Kidney epithelial cell (primary cell): ENCODE data around the gene PCNX1. TPM values are rescaled to one million over a fixed set of nuclear protein-coding genes. Genes with fewer than 3 reads are reported as not detected.
"Not testable (repeated sequence)": the region's sequence is repeated elsewhere in the genome, so short reads cannot be mapped to it uniquely, and the experiment has no call there.

Source experiments
- DNase-seq: peaks from one replicate; pipeline ENCODE4 v3.0.0-alpha.2; 2010; ENCODE audit warnings: low read depth
- H3K27me3 ChIP-seq: 2 replicates; pipeline ENCODE4 v1.6.0; 2011; ENCODE audit warnings: low read length; ENCODE audit not compliant: control insufficient read depth, insufficient read depth
- H3K36me3 ChIP-seq: 2 replicates; pipeline ENCODE4 v1.5.1; 2011; ENCODE audit warnings: low read length; ENCODE audit not compliant: control insufficient read depth, insufficient read depth
- H3K4me3 ChIP-seq: 2 replicates; pipeline ENCODE4 v1.5.1; 2011; ENCODE audit warnings: low read depth, mild to moderate bottlenecking, control low read depth, low read length
- CTCF ChIP-seq: IDR thresholded peaks from 2 replicates; pipeline ENCODE4 v1.5.1; 2011; ENCODE audit warnings: mild to moderate bottlenecking, moderate library complexity, low read length, control low read depth, inconsistent platforms; ENCODE audit not compliant: insufficient read depth, poor library complexity, severe bottlenecking
- total RNA-seq: library from RNA; depleted of rRNA; stranded (reverse); fragments of >200 nt; gene quantifications from 2 replicates; pipeline ENCODE4 v1.2.3, GENCODE V29; 2015

Gene PCNX1
- total RNA-seq, 1 donor from 2014 or later: 26.9 TPM

- no peak for TF ChIP-seq CTCF
- no peak overlapping the region for H3K4me3 ChIP-seq
- H3K36me3 ChIP-seq: no peaks in the 10 kb centered on the region
- DNase-seq: peak; percentile 69
- no peaks in the 10 kb centered on the region for H3K27me3 ChIP-seq
Observed at GRCh38 chr14:71142375-71143038, 235.2 kb downstream of the PCNX1 start.

GRCh38 chr14:71143381-71144290 lies 236.4 kb downstream of the PCNX1 start:
- Histone ChIP-seq H3K4me3 (no peak overlapping the region), H3K27me3 (no peaks in the 10 kb centered on the region), H3K36me3 (no peaks in the 10 kb centered on the region)
- no peak for TF ChIP-seq CTCF
- peak; percentile 19 for DNase-seq

- H3K36me3 ChIP-seq, H3K27me3 ChIP-seq, DNase-seq, H3K4me3 ChIP-seq: not testable (repeated sequence)
Observed at GRCh38 chr14:71147335-71147734, 240.1 kb downstream of the PCNX1 start.

GRCh38 chr14:71148627-71149026 lies 241.4 kb downstream of the PCNX1 start:
- DNase-seq: no peak
- no peak for TF ChIP-seq CTCF
- H3K4me3 ChIP-seq: no peak overlapping the region
- no peaks in the 10 kb centered on the region for H3K27me3 ChIP-seq
- no peaks in the 10 kb centered on the region for H3K36me3 ChIP-seq

DNA sequence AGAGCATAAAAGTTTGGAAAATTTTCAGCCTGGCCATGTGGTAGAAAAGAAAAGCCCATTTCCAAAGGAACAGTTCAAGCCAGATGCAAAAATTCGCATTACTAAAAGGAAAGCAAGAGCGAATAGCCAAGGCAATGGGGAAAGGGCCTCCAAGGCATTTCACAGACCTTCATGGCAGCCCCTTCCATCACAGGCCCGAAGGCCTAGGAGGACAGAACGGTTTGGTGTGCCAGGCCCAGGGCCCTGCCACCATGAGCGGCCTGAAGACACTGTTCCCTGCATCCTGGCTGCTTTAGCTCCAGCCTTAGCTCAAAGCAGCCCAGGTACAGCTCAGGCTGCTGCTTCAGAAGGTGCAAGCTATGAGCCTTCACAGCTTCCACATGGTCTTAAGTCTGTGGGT lies 243.5 kb downstream of the PCNX1 start:
- DNase-seq: no peak
- Histone ChIP-seq H3K27me3 (no peaks in the 10 kb centered on the region), H3K4me3 (no peak overlapping the region), H3K36me3 (no peaks in the 10 kb centered on the region)
- no peak for TF ChIP-seq CTCF

- no peak overlapping the region for H3K4me3 ChIP-seq
- no peaks in the 10 kb centered on the region for H3K36me3 ChIP-seq
- no peak for TF ChIP-seq CTCF
- H3K27me3 ChIP-seq: no peaks in the 10 kb centered on the region
- DNase-seq: no peak
Observed at GRCh38 chr14:71155743-71156142, 248.5 kb downstream of the PCNX1 start.
